Measurements from ENCODE around the gene UBA3.

The UBA3 gene

GRCh38 chr3:69012100-69012799, 67.9 kb downstream of the UBA3 start:
- DNase-seq (ENCODE audit: low spot score in 2 of 2) (no peak), ATAC-seq (replicated peaks; ENCODE audit: extremely low read depth, poor library complexity, severe bottlenecking) (no peak)
- peaks cover 2% of the 10 kb centered on the region for H3K36me3 Mint-ChIP-seq (ENCODE audit: insufficient read depth)
- peaks cover 45% of the 10 kb centered on the region for H3K4me1 Mint-ChIP-seq
- H3K27me3 Mint-ChIP-seq = no peaks in the 10 kb centered on the region
- peak overlapping the region; percentile 84 for H3K4me3 Mint-ChIP-seq
- no peaks in the 10 kb centered on the region for H3K9me3 Mint-ChIP-seq
- H3K27ac Mint-ChIP-seq (ENCODE audit: low read depth) = peak overlapping the region; percentile 89

DNA sequence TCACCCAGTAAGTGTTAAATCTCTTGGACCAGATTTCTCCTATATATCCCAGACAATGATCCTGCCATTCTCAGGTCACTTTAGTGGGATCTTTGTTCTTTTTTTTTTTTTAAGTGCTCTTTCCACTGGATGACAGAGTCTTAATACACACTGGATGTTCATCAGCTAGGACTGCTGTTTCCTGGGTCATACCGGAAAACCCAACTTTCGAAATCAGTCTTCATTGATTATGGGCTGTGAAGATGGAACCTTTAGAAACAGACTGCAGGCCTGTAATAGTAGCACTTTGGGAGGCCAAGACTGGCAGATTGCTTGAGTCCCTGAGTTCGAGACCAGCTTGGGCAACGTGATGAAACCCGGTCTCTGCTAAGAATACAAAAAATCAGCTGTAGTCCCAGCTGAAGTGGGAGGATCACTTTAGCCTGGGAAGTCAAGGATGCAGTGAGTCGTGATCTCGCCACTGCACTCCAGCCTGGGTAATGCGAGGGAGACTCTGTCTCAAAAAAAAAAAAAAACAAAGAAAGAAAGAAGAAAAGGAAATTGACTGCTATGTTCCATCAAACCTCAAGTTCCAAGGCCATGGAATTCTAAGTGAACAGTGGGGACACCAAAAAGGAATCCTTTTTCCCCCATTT, 69.0 kb downstream of the UBA3 start:
- Mint-ChIP-seq H3K27me3 (no peaks in the 10 kb centered on the region), H3K4me1 (peaks cover 45% of the 10 kb centered on the region), H3K36me3 (ENCODE audit: insufficient read depth) (peaks cover 7% of the 10 kb centered on the region), H3K4me3 (peak overlapping the region; percentile 39), H3K9me3 (no peaks in the 10 kb centered on the region), H3K27ac (ENCODE audit: low read depth) (peak overlapping the region; percentile 89)
- ATAC-seq (replicated peaks; ENCODE audit: extremely low read depth, poor library complexity, severe bottlenecking) (no peak), DNase-seq (ENCODE audit: low spot score in 2 of 2) (no peak)

DNA sequence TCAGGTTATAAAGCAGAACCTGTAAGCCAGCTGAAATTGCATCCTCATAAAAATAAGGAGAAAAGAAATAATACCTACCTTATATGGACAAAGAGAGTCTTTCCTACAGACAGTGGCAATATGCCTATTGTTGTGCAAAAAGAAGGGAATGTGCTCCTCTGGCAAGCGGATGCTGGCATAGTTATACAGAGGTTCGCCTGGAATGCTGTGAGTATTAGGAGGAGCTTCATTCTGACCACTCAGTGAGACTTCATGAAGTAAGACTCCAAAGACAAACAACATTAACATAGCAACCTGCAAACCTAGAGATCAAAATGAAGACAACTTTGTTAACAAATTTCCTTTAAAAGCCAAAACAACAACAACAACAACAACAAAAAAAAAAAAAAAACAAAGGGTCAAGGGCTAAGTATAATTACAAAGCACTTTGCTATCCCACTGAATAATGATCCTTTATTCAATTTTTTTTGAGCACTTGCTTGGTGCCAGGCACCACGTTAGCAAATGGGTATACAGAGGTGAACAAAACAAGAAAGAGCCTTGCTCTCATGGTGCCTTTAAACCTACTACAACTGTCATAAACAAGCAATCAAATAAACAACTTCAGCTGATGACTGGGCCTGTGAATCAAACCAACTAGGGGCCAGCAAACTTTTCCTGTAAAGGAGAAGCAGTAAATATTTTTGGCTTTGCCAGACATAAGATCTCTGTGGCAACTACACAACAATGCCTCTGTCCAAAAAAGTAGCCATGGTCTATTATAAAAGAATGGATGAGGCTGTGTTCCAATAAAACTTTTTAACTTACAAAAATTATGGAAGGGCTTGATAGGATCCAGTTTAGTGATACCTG, 70.4 kb downstream of the UBA3 start:
- Mint-ChIP-seq H3K27me3 (no peaks in the 10 kb centered on the region), H3K36me3 (ENCODE audit: insufficient read depth) (peaks cover 16% of the 10 kb centered on the region), H3K4me1 (peaks cover 39% of the 10 kb centered on the region), H3K9me3 (no peaks in the 10 kb centered on the region), H3K4me3 (no peak overlapping the region), H3K27ac (ENCODE audit: low read depth) (peak overlapping the region; percentile 89)
- ATAC-seq (replicated peaks; ENCODE audit: extremely low read depth, poor library complexity, severe bottlenecking) (no peak), DNase-seq (ENCODE audit: low spot score in 2 of 2) (no peak)

- no peak overlapping the region for H3K27ac Mint-ChIP-seq (ENCODE audit: low read depth)
- no peak for DNase-seq (ENCODE audit: low spot score in 2 of 2)
- peaks cover 33% of the 10 kb centered on the region for H3K4me1 Mint-ChIP-seq
- no peak overlapping the region for H3K4me3 Mint-ChIP-seq
- H3K27me3 Mint-ChIP-seq = no peaks in the 10 kb centered on the region
- H3K9me3 Mint-ChIP-seq = no peaks in the 10 kb centered on the region
- peaks cover 22% of the 10 kb centered on the region for H3K36me3 Mint-ChIP-seq (ENCODE audit: insufficient read depth)
- ATAC-seq (replicated peaks; ENCODE audit: extremely low read depth, poor library complexity, severe bottlenecking) = no peak
These were observed 71.2 kb downstream of the UBA3 start for GRCh38 chr3:69008980-69009379.

DNA sequence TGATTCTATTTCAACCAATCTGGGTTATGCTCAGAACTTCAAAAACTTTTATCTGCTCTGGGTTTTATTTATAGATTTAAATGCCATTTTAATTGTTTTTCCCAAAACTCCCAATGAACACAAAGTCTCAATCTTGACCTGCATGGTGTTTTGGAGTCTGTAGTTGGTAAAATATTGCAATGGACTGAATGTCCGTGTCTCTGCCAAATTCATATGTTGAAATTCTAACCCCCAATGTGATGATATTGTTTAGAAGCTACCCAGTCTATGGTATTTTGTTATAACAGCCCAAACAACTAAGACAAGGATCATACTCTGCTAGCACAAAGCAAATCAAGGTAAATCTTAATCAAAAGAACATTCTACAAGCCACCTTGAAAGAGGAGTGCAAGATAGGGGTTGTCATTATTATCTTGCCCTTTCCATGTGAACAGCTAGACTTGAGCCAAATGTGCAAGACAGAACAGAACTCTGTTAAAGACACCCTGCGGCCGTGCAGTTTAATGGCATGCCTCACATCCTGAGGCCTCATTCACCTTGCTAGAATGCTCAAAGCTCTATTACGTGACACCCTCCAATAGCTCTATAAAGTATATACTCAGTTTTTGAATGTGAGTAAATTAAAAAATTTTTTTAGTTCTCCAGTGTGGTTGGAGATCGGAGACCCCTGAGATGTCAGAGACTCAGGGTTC, 74.2 kb downstream of the UBA3 start:
- ATAC-seq (replicated peaks; ENCODE audit: extremely low read depth, poor library complexity, severe bottlenecking) = no peak
- Mint-ChIP-seq H3K9me3 (no peaks in the 10 kb centered on the region), H3K27me3 (no peaks in the 10 kb centered on the region), H3K4me1 (peaks cover 15% of the 10 kb centered on the region), H3K27ac (ENCODE audit: low read depth) (no peak overlapping the region), H3K4me3 (no peak overlapping the region), H3K36me3 (ENCODE audit: insufficient read depth) (peaks cover 39% of the 10 kb centered on the region)
- no peak for DNase-seq (ENCODE audit: low spot score in 2 of 2)

DNA sequence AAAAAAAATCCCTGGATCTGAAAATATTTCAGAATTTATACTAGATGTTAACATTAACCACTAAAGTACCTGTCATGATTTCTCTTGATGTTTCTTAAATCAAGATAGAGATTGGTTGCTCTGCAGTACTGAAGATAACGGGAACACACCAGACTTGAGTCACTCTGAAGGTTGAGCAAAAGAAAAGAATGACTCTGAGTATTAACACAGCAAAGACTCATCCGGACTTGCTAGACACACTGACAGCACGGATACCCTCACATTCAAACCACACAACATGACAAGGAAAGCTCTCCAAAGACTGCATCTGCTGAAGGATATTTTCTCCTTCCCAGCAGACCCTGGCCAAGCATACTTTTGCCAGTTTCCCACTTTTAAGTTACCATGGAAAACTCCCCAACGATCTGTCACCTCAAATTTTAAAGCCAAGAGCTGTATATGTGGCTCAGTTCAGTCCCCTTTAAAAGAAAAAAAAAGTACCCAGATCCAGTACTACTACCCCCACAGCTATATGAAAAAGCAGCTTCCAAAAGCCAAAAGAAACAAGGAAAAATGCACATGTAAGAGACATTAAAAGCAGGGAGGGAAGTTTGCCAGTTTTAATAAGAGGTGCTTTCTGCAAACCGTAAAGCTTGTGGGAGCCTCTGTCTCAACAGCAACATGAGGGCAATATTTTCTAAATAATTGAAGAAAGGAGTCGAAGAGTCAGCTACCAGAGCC, 74.9 kb downstream of the UBA3 start:
- Mint-ChIP-seq H3K4me3 (no peak overlapping the region), H3K27me3 (no peaks in the 10 kb centered on the region), H3K9me3 (no peaks in the 10 kb centered on the region), H3K27ac (ENCODE audit: low read depth) (no peak overlapping the region), H3K4me1 (peaks cover 8% of the 10 kb centered on the region), H3K36me3 (ENCODE audit: insufficient read depth) (peaks cover 41% of the 10 kb centered on the region)
- DNase-seq (ENCODE audit: low spot score in 2 of 2) = no peak
- no peak for ATAC-seq (replicated peaks; ENCODE audit: extremely low read depth, poor library complexity, severe bottlenecking)

Measured in central memory CD8-positive, alpha-beta T cell (primary cell).